GM21737 (cell line): Measurements from ENCODE around the gene MTPN.
A peak's percentile ranks its signal among the peaks of the same experiment; 100 is the strongest.

Experiments used
- ATAC-seq: cut with Tn5 transposase; IDR thresholded peaks from one replicate; pipeline ENCODE4 v1.9.1; 2021; ENCODE audit warnings: mild to moderate bottlenecking, moderate library complexity; ENCODE audit not compliant: unreplicated experiment

The MTPN gene

DNA sequence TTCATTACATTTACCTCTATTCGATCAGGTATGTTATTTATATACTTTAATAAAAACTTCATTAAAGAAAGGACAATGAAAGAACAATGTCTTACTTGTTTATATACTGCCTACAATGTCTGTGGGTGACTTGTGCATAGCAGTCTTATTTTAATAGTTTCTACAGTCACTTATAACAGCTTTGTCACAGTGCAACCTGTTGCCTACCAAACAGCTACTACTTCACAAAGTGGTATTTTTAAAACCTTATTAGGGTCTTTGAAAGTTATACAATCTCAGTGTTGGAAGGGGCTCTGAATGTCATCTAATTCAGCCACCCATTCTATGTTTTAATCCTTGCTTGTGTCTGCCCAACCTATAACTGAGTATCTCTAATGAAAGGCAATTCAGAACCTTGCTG, 19.0 kb downstream of the MTPN start:
- no peak for ATAC-seq

DNA sequence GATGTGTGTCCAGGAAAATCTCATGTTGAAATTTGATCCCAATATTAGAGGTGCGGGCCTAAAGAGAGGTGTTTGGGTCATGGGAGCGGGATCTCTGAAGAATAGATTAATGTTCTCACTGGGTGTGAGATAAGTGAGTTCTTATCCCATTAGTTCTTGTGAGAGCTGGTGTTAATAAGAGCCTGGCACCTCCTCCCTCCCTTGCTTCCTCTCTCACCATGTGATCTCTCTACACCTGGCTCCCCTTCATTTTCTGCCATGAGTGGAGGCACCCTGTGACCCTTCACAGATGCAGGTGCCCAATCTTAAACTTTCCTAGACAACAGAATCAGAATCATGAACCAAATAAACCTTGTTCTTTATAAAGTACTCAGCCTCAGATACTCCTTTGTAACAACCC, 19.5 kb downstream of the MTPN start:
- no peak for ATAC-seq

DNA sequence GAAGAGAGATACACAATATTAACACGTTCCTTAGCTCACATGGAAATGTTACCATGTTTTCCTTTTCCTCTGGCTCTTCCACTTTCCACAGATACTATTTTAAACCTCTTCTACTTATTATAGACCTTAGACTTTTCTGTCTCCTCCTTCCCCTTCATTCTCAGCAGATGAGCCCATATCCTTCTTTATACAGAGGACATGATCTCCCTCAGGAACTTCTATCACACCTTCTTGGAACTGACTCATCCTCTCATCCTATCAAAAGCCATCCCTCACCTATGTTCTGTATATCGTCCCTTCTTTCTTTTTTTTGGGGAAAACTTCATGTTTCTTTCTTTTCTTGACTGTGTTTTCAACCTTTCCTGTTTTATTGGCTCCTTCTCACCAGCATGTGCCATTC, 20.8 kb downstream of the MTPN start:
- ATAC-seq, result no peak

DNA sequence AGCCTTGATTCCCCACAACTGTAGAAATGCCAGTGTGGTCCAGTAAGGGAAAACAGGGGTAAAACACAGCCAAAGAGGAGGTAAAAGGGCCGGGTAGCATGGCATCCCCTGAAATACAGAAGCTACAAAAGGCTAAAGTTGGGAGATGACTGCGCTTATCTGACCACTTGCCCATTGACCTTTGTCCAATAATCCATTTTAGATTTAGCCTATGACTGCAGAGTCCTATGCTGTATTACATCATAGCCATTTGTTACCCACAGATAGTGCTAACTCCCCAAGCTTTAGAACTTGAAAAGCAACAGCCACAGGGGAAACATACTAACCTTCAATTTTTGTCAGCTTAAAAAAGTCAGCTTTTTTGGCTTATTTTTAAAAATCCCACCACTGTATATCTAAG, 26.2 kb downstream of the MTPN start:
- ATAC-seq, result no peak

DNA sequence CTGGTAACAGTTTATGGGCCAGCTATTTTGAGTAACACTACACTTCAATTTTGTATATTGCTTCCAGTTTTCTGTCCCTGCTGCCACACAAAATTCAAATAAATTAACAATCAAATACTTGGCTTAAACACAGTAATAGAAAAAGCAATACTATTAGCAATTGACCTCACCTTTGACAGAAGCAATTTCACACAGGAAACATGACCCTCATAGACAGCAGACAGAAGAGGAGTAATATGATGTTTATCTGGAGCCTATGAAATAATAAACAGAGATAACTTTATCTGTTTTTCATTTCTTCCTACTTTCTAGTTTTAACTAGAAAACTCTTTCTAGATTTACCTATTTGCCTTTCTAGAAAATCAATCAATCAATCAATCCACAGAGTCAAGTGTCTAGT, 26.7 kb downstream of the MTPN start:
- ATAC-seq, result no peak

DNA sequence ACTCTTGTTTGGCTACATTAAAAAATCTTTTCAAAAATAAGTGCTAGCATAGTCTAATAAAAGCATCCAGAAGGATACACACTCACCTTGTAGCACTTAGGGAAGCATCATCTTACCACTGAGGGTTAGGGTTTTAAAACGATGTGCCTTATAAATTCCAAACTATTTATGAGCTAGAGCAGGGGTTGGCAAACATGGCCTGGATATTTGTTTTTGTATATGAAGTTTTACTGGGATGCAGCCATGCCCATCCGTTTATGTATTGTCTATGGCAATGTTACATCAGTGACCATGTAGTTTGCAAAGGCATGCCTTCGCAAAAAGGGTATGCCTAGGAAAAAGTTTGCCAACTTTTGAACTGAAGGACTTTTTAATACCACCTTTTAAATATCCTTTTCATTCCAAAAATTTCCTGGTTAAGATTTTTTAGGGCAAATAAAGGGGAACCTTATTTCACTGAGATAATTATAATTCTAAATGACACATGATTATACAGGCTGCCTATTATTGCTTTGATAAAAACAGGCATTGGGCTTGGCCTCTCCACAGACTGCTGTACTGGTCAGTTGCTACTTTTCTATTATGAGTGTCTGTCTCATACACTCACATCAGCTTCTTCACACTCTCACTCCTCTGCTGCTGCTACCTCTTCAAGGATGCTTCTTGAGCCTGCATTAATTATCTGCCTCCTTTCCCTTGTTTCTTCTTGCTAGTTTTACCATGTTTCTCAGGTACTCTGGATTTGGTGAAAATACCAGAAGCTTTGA, 30.7 kb downstream of the MTPN start:
- no peak for ATAC-seq

DNA sequence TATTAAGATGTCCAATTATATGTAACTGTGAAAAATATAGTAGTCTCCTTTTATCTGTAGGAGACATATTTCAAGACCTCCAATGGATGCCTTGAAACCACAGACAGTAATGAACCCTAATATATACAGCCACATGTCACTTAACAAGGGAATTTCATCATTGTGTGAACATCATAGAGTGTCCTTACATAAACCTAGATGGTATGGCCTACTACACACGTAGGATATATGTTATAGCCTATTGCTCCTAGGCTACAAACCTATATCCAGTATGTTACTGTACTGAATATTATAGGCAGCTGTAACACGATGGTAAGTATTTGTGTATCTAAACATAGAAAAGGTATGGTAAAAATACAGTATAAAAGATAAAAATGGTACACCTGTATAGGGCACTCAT, 32.4 kb downstream of the MTPN start:
- ATAC-seq, result no peak

DNA sequence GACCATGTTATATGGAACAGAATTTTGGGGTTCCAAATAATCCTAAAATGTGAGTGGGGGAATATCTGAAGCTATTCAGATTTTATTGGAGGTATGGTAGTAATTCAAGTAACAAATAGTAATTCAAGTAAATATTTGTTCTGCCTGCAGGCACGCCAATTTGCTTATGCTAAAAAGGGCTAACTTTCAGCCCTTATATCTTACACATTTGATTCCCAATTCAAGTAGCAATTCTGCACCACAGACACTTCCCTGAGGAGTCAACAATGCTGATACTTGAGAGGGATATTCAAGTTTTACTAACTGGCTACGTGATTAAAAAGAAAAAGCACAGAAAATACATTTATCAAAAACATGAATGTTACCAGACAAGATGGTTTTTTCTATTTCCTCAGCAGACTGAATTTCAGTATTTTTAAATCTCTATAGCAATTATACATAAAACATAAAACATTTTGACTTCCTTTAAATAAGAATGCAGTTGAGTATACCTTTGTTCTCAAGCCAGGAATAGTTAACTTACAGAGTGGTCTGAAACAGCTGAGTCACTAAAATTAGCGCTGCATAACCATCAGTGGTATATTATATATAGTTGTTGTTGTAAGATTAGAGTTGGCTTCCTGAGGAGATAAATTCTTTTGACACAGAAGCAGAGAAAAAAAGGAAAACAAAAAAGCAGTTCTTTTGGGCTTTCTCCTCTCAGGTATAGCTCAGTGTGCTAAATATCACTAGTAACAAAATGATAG, 33.9 kb downstream of the MTPN start:
- no peak for ATAC-seq

DNA sequence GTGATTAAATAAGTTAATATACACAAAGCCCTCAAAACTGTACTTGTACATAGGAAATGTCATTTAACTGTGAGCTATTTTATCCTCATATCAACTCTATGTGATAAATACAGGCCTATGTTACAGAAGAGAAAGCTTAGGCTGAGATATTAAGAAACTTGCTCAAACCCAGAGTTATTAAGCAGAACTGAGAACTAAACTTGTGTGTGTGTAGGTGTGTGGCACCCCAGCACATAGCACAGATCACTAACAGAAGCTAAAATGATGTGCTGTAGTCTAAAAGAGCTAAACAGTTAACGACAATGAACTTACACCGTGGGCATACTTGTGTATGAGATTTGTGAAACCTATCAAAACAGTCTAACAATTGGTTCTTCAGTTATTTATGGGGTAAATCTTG, 34.5 kb downstream of the MTPN start:
- peak; percentile 57 for ATAC-seq

DNA sequence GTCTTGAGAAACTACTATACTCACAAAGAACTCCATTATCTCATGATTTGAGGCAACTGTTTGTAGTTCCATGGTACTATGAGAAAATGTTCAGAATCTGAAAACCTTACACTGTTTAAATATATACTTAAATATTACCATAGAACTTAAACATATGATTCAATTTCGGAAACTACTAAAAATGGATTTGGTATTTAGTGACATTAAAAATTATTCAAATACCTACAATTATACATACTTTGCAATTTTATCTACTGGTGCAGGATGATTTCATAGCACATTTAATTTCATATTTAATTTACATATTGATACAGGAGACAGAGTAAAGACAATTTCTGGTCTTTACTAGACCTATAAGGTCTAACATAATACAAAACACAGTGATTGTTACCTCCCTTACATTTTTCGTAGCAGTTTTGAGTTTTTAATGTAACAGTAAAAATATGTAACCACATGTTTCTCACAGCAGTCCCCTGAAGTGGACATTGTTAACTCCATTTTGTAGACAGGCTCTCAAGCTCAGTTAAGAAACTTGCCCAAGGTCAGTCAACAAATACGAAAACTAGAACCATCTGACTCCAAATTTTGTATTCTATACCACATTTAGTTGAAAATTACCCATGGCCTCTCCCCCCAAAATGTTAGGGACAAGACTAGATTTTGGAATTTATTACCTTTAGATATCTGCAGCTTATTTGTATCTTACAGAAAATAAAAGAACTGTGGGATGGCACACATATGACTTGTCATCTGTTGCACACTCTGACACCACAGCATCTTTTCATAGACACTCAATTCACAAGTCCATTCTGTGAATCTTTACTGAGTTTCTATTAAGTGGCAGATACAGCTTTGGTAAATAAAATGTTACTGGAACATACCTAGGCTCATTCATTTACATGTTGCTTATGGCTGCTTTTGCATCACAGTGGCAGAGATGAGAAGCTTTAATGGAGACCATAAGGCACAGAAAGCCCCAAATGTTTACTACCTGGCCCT, 36.8 kb downstream of the MTPN start:
- no peak for ATAC-seq

DNA sequence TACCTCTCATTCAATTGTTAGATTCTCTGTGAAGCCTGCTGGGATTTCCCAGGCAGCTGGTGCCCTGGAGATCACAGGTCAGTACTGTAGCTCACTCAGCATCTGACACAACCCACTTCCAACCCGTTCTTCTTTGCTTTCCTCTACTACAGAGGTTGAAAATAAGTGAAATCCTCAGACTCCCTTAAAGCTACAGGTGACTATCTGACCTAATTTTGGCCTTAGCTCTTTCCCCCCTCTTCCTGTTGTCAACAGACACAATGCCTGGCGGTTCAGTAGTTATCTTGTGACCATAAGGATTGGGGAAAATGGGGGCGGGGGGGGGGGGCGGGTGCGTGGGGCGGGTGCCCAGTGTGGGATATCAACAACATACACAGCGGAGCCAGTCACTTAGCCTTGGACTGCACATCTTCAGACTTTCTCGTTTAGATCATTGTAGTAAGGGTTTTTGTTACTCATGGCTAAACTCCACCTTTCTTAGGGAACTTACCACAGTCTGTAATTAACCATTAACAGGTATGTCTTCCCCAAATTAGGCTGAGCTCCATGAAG, 37.8 kb downstream of the MTPN start:
- ATAC-seq, result no peak

DNA sequence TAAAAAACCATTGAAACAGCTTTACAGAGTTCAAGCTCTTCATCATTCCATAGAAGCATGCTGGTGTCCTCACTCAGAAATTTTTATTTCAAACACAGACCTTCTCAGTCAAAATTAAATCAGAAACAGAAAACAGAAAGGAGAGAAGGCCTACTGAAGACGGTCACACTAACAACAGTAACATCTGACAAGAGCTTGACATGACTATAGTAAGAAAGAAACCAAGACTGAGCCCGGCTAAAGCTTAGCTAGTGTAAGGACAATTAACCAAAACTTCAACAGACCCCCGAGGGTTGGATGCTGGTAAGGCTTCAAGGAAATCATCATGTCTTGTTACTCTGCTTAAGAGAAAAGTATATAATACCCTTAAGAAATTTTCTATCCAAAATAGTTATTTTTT, 38.6 kb downstream of the MTPN start:
- peak; percentile 48 for ATAC-seq

DNA sequence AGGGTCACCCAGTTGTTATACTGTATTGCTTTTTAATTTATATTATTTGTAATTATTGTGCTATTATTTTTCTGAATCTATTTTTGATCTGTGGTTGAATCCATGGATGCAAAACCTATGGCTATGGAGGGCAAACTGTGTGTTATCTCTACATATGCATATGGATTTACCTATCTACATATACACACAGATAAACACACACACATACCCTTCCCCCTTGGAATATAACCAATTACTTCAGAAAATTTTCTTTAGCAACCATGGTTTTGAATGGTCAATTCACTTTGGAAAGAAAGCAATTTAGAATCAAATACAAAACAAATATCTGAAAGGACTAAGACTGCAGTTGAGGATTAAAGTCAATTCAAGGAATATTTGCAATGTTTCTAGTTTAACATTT, 39.1 kb downstream of the MTPN start:
- no peak for ATAC-seq

DNA sequence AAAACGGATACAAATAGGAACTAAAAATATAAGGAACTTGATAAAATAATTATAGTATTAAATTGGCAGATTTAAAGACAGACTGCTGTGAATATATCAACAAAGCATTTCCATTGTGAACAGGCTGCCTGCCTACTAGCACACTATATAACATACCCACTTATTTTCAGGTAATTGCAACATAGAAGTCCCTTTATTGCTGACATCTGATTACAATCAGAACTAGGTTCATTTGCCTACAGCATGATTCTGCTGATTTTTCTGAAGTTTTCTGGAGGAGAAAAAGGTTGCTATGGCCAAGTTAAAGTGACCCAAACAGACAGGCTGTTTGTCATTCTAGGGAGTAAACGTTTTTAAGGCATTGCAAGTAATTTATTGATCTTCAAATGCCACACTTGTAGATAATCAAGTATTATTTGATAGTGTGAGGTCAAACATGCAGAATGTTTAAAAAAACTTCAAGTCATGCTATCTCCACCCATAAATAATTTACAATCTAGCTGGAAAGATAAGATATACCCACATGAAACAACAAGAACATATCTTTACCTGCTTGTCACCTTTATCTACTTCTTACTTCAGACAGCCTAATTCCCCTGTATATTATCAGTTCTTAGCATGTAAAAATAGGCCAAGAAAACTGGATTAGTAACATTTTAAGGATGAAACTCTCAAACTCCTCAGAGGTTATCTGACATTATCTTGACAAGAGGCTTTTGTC, 40.5 kb downstream of the MTPN start:
- ATAC-seq, result no peak

DNA sequence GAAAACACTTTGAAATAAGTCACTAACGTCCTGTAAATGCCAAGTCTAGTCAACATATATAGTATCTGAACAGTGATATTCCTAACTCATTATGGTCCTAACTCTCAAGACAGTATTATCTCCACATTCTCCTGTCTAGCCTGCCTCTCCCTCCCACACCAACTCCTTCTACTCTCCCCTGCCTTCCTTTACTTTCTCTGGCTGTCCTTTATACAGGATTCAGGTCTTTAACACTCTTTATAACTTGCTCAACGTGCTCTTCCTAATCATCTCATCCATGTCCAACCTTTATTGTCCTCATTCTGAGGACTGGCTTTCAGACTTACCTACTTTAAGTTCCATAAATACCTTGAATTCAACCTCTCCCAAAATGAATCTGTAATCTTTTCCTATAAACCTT, 42.5 kb downstream of the MTPN start:
- ATAC-seq, result no peak

DNA sequence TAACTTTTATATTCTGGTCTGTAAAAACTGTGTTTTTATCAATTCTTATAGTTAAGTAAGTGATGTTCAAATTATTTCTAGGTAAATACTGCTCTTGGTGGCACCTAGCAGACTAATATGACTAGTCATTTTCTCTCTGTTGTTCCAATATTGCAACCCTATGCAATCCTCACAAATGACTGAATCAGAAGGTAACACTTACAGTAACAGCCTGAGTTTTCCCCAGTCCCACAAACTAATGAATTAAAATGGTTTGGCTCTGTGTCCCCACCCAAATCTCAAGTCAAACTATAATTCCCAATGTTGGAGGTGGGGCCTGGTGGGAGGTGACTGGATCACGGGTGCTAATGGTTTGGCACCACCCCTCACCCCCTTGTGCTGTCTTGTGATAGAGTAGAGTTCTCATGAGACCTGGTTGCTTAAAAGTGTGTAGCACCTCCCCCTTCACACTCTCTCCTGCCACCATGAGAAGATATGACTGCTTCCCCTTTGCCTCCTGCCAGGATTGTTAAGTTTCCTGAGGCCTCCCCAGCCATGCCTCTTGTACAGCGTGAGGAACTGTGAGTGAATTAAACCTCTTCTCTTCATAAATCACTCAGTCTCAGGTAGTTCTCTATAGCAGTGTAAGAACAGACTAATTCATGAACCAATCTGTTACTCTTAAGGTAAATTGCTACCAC, 43.5 kb downstream of the MTPN start:
- no peak for ATAC-seq

DNA sequence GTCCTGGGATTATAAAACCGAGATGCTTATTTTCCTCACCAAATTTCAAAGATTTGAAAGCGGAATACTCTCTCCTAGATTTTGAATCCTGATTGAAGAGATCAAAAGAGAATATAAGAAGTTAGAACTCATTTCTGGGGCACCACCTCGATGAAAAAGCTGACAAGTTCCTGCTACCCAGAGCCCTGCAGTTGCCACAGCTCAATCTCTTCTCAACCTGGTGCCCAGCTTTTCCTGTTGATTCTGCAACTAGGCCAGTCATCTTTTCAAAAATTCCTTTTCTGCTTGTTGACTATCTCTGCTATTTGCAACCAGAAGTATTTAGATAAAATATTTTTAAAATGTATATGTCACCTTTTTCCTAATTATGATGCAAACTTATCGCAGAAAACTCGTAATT, 45.0 kb downstream of the MTPN start:
- no peak for ATAC-seq

DNA sequence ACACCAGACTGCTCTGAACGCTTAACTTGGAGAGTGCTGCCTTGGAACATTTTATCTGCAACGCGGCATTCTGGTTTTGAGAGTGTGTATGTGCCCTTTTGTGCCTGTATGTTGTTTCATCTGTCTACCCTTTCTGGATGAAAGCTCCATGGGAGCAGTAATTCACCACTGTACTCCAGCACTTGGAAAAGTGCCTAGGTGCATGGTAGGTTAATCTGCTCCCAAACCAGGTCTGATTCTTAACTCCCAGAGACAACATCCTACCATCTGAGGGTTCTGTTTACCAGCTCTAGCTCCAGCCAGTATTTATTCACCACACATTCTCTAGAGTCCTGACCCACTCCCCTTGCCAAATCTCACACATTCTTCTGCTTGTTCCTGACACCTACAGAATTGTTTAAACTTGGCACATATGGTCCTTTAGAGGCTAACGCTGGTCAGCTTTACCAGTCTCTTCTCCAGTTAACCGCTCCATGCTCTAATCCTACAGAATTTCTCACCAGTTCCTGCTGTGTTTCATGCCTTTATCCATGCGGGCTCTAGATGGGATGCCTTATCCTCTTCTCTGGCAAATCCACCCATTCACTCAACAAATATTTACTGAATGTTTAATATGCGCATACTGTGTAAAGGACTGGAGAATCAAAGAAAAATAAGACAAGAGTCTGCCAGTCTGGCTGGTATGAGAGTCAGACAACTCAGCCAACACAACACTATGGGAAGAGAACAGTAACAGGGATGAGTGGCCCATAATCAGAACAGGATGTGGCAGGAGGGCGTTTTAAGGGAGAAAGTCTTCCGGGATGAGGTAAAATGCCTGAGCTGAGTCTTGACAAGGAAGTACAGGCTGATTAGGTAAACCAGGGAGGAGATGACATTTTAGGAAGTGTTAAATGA, 46.3 kb downstream of the MTPN start:
- ATAC-seq, result no peak

DNA sequence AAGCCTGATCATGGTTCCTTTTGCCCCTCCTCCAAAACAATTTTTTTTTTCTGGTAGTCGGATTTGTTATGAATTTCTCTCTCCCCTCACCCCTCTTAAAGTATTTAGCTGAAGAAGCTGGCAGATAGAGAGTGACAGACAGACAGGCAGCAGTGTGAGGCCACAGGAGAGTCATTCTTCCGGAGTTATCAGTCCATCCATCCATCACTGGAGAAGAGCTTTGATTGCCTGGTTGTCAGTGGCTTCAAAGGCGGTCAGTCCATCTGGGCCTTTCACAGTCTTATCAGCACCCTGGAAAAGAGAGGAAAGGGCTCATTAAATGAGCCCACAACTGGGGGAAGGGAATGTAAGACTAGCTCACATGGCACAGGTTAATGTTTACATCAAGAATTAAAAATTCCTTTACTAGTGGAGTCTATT, 47.4 kb downstream of the MTPN start:
- no peak for ATAC-seq
